Mammary epithelial cell (primary cell): ENCODE measurements around the gene ZFR.

Source experiments
- EZH2 ChIP-seq: IDR thresholded peaks from 2 replicates; pipeline ENCODE4 v1.6.1; 2012; ENCODE audit warnings: low read length, inconsistent platforms, borderline replicate concordance
- TF ChIP-seq, protein P1 (sequence below), 2 donors: IDR thresholded peaks in 1 of 2; conservative IDR thresholded peaks in 1 of 2; 2 replicates each; pipeline ENCODE4 v1.5.1; 2011 to 2012; ENCODE audit warnings: inconsistent platforms in 2 of 2, low read length in 2 of 2, mild to moderate bottlenecking in 2 of 2, control low read depth in 1 of 2, low read depth in 1 of 2; ENCODE audit not compliant: insufficient read depth in 1 of 2; ENCODE audit errors: extremely low read depth in 1 of 2

GRCh38 chr5:32387841-32388240 lies 56.7 kb downstream of the ZFR start:
- TF ChIP-seq, protein P1, sequence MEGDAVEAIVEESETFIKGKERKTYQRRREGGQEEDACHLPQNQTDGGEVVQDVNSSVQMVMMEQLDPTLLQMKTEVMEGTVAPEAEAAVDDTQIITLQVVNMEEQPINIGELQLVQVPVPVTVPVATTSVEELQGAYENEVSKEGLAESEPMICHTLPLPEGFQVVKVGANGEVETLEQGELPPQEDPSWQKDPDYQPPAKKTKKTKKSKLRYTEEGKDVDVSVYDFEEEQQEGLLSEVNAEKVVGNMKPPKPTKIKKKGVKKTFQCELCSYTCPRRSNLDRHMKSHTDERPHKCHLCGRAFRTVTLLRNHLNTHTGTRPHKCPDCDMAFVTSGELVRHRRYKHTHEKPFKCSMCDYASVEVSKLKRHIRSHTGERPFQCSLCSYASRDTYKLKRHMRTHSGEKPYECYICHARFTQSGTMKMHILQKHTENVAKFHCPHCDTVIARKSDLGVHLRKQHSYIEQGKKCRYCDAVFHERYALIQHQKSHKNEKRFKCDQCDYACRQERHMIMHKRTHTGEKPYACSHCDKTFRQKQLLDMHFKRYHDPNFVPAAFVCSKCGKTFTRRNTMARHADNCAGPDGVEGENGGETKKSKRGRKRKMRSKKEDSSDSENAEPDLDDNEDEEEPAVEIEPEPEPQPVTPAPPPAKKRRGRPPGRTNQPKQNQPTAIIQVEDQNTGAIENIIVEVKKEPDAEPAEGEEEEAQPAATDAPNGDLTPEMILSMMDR (conservative IDR thresholded peaks at IDR 0.05 in 1 of 2, IDR thresholded peaks at IDR 0.05 in 1 of 2; ENCODE audit: extremely low read depth in 1 of 2, insufficient read depth in 1 of 2, low read depth in 1 of 2, low read length in 2 of 2) = no peak
- no peak for TF ChIP-seq EZH2
